Measurements from ENCODE around the gene XKR7.
A peak's percentile ranks its signal among the peaks of the same experiment; 100 is the strongest.

The XKR7 gene

GRCh38 chr20:31945319-31945718 is 22.6 kb upstream of the XKR7 start:
- DNase-seq (ENCODE audit: low read depth) = no peak

GRCh38 chr20:31945785-31946184 is 22.2 kb upstream of the XKR7 start:
- DNase-seq (ENCODE audit: low read depth) = no peak

DNA sequence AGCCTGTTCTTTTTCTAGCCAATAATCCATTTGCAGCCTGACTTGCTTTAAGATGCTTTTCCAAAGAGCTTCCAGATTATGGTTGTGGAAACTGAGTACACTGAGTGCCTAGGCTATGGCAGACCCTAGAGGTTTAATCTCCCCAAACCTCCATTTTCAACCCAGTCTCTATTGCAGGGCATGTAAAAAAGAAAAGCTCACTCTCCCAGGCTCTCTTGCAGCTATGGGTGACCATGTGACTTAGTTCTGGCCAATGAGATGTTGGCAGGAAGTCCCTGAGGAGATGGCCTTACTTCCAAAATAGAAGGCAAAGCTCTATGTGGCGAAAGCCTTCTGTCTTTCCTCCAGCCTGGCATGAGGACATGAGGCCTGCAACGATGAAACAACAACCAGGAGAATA is 19.9 kb upstream of the XKR7 start:
- DNase-seq (ENCODE audit: low read depth) = no peak

DNA sequence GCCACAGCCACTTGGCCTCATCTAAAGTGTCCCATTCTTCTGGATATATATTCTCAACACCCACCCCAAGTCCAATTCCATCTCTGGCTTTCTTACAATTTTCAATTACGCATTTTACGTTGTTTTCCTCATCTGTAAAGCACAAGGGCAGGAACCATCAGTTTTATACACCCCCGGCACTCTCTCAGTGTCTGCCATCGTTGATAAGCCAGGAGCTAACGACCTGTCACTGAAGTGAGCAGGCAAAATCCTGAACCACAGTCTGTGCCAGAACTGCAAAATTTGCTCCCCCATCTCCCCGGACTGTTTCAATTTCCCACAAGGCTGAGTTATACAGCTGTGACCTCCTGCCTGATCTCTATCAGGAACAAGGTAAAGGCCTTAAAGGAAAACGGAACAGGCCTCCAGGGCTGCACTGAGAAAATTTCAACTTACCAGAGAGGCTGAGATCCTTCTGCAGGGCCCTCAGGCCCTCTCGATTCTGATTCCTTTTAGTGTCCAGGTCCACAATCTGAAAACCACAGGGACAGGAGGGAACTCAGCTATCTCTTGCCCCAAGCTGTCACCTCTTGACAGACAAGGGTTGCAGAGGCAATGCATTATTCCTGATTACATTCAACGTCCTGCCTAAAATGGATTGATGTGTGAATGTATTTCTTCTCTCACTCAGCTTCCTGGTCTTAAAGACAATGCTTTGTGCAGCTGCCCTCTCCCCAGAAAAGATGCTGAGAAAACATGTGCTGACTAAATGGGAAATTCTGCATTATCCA is 17.9 kb upstream of the XKR7 start:
- DNase-seq (ENCODE audit: low read depth) = no peak

DNA sequence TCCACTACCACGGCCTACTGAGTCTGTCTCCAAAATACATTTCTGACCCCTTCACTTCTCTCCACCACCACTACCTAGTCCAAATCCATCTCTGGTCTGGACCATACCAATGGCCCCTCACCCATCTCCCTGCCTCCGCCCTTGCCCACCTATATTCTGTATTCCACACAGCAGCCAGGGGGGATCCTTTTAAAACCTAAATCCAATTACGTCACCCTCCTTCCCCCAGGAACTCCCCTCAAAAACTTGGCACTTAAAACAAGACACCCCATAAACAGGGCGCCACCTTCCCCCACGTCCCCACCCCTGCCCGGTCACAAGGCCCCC is 16.8 kb upstream of the XKR7 start:
- DNase-seq (ENCODE audit: low read depth) = no peak

GRCh38 chr20:31951530-31952453 is 16.2 kb upstream of the XKR7 start, which contains the start of gene PDRG1:
TSS of gene PDRG1 (minus strand) at chr20:31952046. CDS start at chr20:31951961, 85 bp downstream.
- peak; percentile 53 for DNase-seq (ENCODE audit: low read depth)

- DNase-seq (ENCODE audit: low read depth) = no peak
Measured at GRCh38 chr20:31953556-31954148, 14.3 kb upstream of the XKR7 start.

- DNase-seq (ENCODE audit: low read depth) = no peak
Measured at GRCh38 chr20:31954500-31954899, 13.5 kb upstream of the XKR7 start.

DNA sequence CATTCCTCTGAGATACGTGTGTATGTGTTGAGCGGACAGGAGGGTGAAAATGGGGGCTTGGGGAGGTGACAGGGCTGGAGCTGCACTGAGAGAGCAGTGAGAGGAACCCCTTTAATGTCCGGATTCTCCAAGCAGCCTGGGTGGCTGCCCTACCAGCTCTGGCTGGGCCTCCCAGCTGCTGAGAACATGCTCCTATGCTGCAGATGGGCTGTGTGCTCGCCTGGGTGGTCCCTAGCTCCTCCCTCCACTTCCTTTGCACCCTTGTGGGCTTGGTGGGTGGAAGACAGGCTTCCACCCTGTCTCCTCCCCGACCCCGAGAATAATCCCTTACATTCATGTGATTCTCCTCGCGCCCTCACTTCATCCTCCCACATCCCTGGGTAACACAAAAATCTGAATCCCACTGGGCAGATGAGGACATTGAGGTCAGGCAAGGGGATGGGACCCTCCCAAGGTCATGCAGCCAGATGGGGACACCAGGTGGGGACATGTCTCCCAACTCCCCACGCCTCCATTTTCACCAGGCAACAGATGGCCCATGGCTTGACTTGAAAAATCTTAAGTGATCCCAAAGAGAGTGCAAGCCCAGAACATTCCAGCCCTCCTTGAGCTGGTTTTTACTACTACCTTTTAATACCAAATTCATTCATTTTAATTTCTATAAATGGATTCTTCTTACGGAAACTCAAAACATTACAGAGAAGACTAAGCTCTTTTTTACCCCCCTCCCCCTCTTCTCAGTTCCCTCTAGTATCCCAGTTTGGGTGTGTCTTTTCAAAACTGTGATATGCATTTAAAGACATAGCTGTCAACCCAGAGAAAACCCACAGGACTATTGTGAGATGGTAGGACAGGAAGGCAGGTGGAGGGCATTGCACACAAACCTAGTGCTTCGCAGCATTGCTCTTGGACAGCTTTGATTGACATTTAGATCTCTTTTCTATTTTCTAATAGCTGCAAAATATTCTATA is 11.1 kb upstream of the XKR7 start:
- DNase-seq (ENCODE audit: low read depth) = no peak

GRCh38 chr20:31962761-31963160 is 5.2 kb upstream of the XKR7 start:
- DNase-seq (ENCODE audit: low read depth) = no peak

DNA sequence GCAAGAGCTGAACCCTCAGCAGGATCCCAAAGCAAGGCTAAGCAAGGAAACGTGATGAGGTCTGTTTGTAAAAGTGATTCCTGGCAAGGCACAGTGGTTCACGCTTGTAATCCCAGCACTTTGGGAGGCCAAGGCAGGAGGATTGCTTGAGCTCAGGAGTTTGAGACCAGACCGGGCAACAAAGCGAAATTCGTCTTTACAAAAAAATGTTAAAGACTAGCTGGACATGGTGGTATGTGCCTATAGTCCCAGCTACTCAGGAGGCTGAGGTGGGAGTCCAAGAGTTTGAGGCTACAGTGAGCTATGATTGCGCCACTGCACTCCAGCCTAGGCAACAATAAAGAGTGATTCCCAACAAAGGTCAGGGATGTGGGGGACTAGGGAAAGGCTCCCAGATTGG is 4.1 kb upstream of the XKR7 start:
- no peak for DNase-seq (ENCODE audit: low read depth)

DNA sequence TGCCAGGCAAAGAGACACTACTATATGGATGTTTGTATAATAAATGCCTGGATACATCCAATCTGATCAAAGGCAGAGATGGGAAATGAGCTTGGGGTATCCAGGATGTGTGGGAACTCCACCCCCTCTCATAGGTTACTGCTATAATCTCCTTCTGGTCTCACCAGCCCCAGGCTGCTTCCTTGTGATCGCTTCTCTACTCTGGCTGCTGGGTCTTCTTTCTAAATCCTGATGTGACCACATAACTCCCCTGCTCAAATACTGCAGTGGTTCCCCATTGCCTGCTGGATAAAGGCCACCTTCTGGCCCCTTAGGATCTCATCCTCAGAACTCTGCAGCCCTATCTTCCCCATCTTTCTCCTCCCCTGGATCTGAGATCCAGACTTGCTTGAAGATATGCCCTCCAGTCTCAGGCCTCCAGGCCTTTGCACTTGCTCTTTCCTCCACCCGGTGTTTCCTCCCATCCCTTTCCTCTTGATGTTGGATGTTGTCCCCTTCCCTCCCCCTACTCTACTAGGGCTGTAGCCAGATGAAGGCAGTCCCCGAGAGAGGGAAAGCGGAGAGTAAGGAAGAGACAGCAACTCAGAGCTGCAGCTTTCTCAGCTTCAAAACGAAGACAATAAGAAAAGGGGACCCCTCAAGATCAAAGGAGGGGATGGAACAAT is 828 bp upstream of the XKR7 start:
- DNase-seq (ENCODE audit: low read depth) = no peak

- no peak for DNase-seq (ENCODE audit: low read depth)
Measured at GRCh38 chr20:31968291-31969126, 558 bp downstream of the XKR7 start.

DNA sequence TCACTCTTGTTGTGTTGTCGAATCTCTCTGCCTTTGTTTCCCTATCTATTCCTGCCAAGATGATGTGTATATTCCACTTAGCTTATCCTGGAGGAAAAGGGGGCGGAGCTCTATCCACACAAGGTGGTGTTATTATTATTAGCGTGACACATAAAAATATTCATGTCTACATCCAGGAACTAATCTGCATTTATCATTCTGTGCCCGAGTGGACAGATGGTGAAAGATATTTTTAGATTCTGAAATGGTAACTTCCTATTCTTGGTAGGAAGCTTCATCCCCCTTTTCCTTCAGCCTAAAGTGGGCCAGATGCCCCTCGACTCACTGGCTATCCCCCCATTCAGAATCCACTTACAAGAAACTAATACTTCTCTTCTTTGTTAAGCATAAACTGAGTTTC is 2.0 kb downstream of the XKR7 start:
- no peak for DNase-seq (ENCODE audit: low read depth)

GRCh38 chr20:31972471-31973021 is 4.6 kb downstream of the XKR7 start:
- peak; percentile 18 for DNase-seq (ENCODE audit: low read depth)

DNA sequence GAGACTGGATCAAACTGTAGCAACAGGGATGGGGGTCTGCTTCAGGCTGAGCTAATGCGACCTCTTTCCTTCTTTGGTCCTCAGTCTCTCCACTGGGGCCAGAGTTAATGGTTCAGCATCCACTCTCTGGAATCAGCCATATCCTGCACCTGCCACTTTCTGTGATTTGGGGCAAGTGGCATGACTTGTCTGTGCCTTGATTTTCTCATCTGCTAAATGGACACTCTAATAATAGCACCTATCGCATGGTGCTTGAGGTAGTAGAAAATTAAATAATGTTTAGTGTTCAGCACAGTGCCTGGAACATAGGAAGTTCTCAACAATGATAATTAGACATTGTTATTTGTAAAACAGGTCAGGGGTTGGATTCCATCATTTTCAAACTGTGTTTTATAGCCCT is 6.3 kb downstream of the XKR7 start:
- DNase-seq (ENCODE audit: low read depth) = no peak

DNA sequence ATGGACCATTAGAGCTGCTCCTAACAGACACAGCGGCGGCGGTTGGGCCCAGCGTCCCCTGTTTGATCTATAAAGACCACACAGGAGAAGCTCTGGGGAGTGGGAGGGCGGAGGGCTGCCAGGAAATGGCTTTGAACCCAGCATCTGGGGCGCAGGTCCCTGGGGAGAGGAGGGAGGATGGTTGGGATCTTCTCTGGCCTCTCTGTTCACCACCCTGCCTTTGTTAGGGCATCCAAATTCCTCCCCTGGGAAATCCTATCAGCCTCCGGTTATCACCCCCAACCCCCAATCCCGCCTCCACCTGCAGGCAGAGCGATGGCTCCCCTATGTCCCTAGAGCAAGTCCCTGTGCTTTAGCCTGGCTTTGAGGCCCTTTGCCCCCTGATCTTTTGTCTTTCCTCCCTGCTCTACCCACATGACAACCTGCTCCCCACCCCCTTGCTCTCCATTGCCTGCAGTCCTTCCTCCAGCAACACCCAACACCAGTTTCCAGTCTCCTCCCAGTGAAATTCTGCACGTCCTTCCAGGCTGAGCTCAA is 7.1 kb downstream of the XKR7 start:
- no peak for DNase-seq (ENCODE audit: low read depth)

GRCh38 chr20:31975874-31976273 is 7.9 kb downstream of the XKR7 start:
- no peak for DNase-seq (ENCODE audit: low read depth)

DNA sequence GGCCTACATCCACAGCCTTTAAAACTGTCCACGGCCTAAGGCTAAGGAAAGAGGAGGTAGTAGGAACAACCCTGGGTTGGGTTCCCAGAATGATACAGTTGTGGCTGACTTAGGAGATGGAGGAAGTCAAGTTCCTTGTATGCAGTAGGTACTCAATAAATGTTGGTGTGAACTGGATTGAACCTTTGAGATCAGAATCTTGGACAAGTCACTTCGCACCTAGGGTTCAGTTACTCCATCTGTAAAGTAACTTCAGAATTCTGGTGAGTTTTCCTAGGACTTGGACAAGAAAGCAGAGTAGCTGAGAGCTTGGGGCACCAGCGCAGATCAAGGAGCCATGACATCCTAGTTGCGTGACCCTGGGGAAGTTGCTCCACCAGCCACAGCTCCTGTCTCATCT is 9.1 kb downstream of the XKR7 start:
- DNase-seq (ENCODE audit: low read depth) = no peak
